Karpas-422 (cell line): ENCODE data around the gene SMYD1. TPM values are rescaled to one million over a fixed set of nuclear protein-coding genes. Genes with fewer than 3 reads are reported as not detected.

Experiments used
- DNase-seq: peaks from one replicate; pipeline ENCODE4 v3.0.0-alpha.2; 2015
- H2AFZ ChIP-seq: fragments of 200-600 bp; sonication (generic); 2 replicates; pipeline ENCODE4 v1.6.1; 2014; ENCODE audit warnings: antibody characterized with exemption, low read length, mixed read lengths
- H3K27ac ChIP-seq: fragments of 200-600 bp; sonication (generic); 2 replicates; pipeline ENCODE4 v1.5.1; 2014; ENCODE audit warnings: mild to moderate bottlenecking, low read length, moderate library complexity
- H3K27me3 ChIP-seq: fragments of 200-600 bp; sonication (generic); 2 replicates; pipeline ENCODE4 v1.6.1; 2014; ENCODE audit warnings: low read length, mixed read lengths
- H3K36me3 ChIP-seq: fragments of 200-600 bp; sonication (generic); 2 replicates; pipeline ENCODE4 v1.6.1; 2014; ENCODE audit warnings: low read length, mixed read lengths; ENCODE audit not compliant: insufficient read depth
- H3K4me1 ChIP-seq: fragments of 200-600 bp; sonication (generic); 2 replicates; pipeline ENCODE4 v1.6.1; 2014; ENCODE audit warnings: mild to moderate bottlenecking, low read length, mixed read lengths
- H3K4me2 ChIP-seq: fragments of 200-600 bp; sonication (generic); 2 replicates; pipeline ENCODE4 v1.6.1; 2014; ENCODE audit warnings: low read length, low read depth, mild to moderate bottlenecking; ENCODE audit not compliant: poor library complexity, severe bottlenecking
- H3K4me3 ChIP-seq: fragments of 200-600 bp; sonication (generic); 2 replicates; pipeline ENCODE4 v1.5.1; 2014; ENCODE audit warnings: mild to moderate bottlenecking, antibody characterized with exemption, low read length, mixed read lengths
- H3K79me2 ChIP-seq: fragments of 200-600 bp; sonication (generic); 2 replicates; pipeline ENCODE4 v1.6.1; 2014; ENCODE audit warnings: mild to moderate bottlenecking, low read length, mixed read lengths
- H3K9ac ChIP-seq: fragments of 200-600 bp; sonication (generic); 2 replicates; pipeline ENCODE4 v1.6.0; 2014; ENCODE audit warnings: low read length
- H3K9me2 ChIP-seq: fragments of 200-600 bp; sonication (generic), shearing (Covaris generic); replicated peaks from 2 replicates; pipeline ENCODE4 v1.6.0; 2014; ENCODE audit warnings: mild to moderate bottlenecking, low read length, moderate library complexity; ENCODE audit not compliant: insufficient read depth
- H3K9me3 ChIP-seq: fragments of 300-700, 200-600 bp; sonication (generic); 2 replicates; pipeline ENCODE4 v1.6.1; 2014; ENCODE audit warnings: low read length, mixed read lengths
- H4K20me1 ChIP-seq: fragments of 200-600 bp; sonication (generic); 2 replicates; pipeline ENCODE4 v1.6.1; 2014; ENCODE audit warnings: mild to moderate bottlenecking, antibody characterized with exemption, low read length, low read depth; ENCODE audit not compliant: insufficient read depth
- total RNA-seq: library from RNA; depleted of rRNA; stranded (reverse); fragments of >200 nt; shearing (Covaris generic); gene quantifications from 2 replicates; pipeline ENCODE4 v1.2.3, GENCODE V29; 2014; ENCODE audit warnings: low replicate concordance

Gene SMYD1
- total RNA-seq, 1 experiment from 2014 or later, result not detected

- no peak for DNase-seq
- Histone ChIP-seq H3K27ac (no peak overlapping the region), H3K9me3 (no peaks in the 10 kb centered on the region), H3K9me2 (no peaks in the 10 kb centered on the region), H3K79me2 (no peaks in the 10 kb centered on the region), H3K27me3 (no peaks in the 10 kb centered on the region), H3K4me1 (no peaks in the 10 kb centered on the region), H2AFZ (no peak overlapping the region), H3K4me3 (no peak overlapping the region), H3K9ac (no peak overlapping the region), H4K20me1 (no peaks in the 10 kb centered on the region), H3K4me2 (no peak overlapping the region), H3K36me3 (no peaks in the 10 kb centered on the region)
Measured at GRCh38 chr2:88122141-88122884, 54.7 kb downstream of the SMYD1 start.

GRCh38 chr2:88123164-88123974 lies 55.7 kb downstream of the SMYD1 start:
- no peak overlapping the region for H3K4me3 ChIP-seq
- no peak for DNase-seq
- H3K4me1 ChIP-seq, result no peaks in the 10 kb centered on the region
- no peak overlapping the region for H3K9ac ChIP-seq
- no peak overlapping the region for H2AFZ ChIP-seq
- H3K79me2 ChIP-seq, result no peaks in the 10 kb centered on the region
- no peaks in the 10 kb centered on the region for H3K9me3 ChIP-seq
- no peaks in the 10 kb centered on the region for H3K9me2 ChIP-seq
- H3K27ac ChIP-seq, result no peak overlapping the region
- no peak overlapping the region for H3K4me2 ChIP-seq
- no peaks in the 10 kb centered on the region for H3K36me3 ChIP-seq
- H4K20me1 ChIP-seq, result no peaks in the 10 kb centered on the region
- H3K27me3 ChIP-seq, result no peaks in the 10 kb centered on the region

GRCh38 chr2:88123975-88124917 lies 56.6 kb downstream of the SMYD1 start:
- no peak for DNase-seq
- no peak overlapping the region for H2AFZ ChIP-seq
- no peaks in the 10 kb centered on the region for H3K9me2 ChIP-seq
- H3K4me1 ChIP-seq, result no peaks in the 10 kb centered on the region
- H3K36me3 ChIP-seq, result no peaks in the 10 kb centered on the region
- H3K9ac ChIP-seq, result no peak overlapping the region
- H3K4me2 ChIP-seq, result no peak overlapping the region
- no peak overlapping the region for H3K27ac ChIP-seq
- no peaks in the 10 kb centered on the region for H3K79me2 ChIP-seq
- no peaks in the 10 kb centered on the region for H4K20me1 ChIP-seq
- H3K4me3 ChIP-seq, result no peak overlapping the region
- H3K27me3 ChIP-seq, result no peaks in the 10 kb centered on the region
- no peaks in the 10 kb centered on the region for H3K9me3 ChIP-seq

- Histone ChIP-seq H3K27me3 (no peaks in the 10 kb centered on the region), H2AFZ (no peak overlapping the region), H3K9me2 (no peaks in the 10 kb centered on the region), H3K9me3 (no peaks in the 10 kb centered on the region), H3K9ac (no peak overlapping the region), H3K4me3 (no peak overlapping the region), H3K4me1 (no peaks in the 10 kb centered on the region), H4K20me1 (no peaks in the 10 kb centered on the region), H3K27ac (no peak overlapping the region), H3K4me2 (no peak overlapping the region), H3K36me3 (no peaks in the 10 kb centered on the region), H3K79me2 (no peaks in the 10 kb centered on the region)
- no peak for DNase-seq
Measured at GRCh38 chr2:88125344-88125923, 57.8 kb downstream of the SMYD1 start.

- Histone ChIP-seq H3K9me2 (no peaks in the 10 kb centered on the region), H3K36me3 (no peaks in the 10 kb centered on the region), H4K20me1 (no peaks in the 10 kb centered on the region), H2AFZ (no peak overlapping the region), H3K79me2 (no peaks in the 10 kb centered on the region), H3K4me1 (no peaks in the 10 kb centered on the region), H3K27me3 (no peaks in the 10 kb centered on the region), H3K9ac (no peak overlapping the region), H3K27ac (no peak overlapping the region), H3K4me3 (no peak overlapping the region), H3K4me2 (no peak overlapping the region), H3K9me3 (no peaks in the 10 kb centered on the region)
- DNase-seq, result no peak
Measured at GRCh38 chr2:88125924-88126771, 58.5 kb downstream of the SMYD1 start.

GRCh38 chr2:88126772-88127637 lies 59.4 kb downstream of the SMYD1 start:
- no peak overlapping the region for H3K4me2 ChIP-seq
- H4K20me1 ChIP-seq, result no peaks in the 10 kb centered on the region
- no peaks in the 10 kb centered on the region for H3K9me2 ChIP-seq
- H3K9me3 ChIP-seq, result no peaks in the 10 kb centered on the region
- no peaks in the 10 kb centered on the region for H3K27me3 ChIP-seq
- DNase-seq, result no peak
- H3K27ac ChIP-seq, result no peak overlapping the region
- H3K4me1 ChIP-seq, result no peaks in the 10 kb centered on the region
- H2AFZ ChIP-seq, result no peak overlapping the region
- H3K4me3 ChIP-seq, result no peak overlapping the region
- no peak overlapping the region for H3K9ac ChIP-seq
- H3K36me3 ChIP-seq, result no peaks in the 10 kb centered on the region
- H3K79me2 ChIP-seq, result no peaks in the 10 kb centered on the region

GRCh38 chr2:88127638-88127887 lies 59.9 kb downstream of the SMYD1 start:
- Histone ChIP-seq H3K27me3 (no peaks in the 10 kb centered on the region), H3K9ac (no peak overlapping the region), H3K9me2 (no peaks in the 10 kb centered on the region), H2AFZ (no peak overlapping the region), H3K27ac (no peak overlapping the region), H3K79me2 (no peaks in the 10 kb centered on the region), H3K9me3 (no peaks in the 10 kb centered on the region), H3K4me1 (no peaks in the 10 kb centered on the region), H3K4me3 (no peak overlapping the region), H3K4me2 (no peak overlapping the region), H4K20me1 (no peaks in the 10 kb centered on the region), H3K36me3 (no peaks in the 10 kb centered on the region)
- no peak for DNase-seq
